HCT116 (cell line): ENCODE data around the gene DTNB. TPM values are rescaled to one million over a fixed set of nuclear protein-coding genes. Genes with fewer than 3 reads are reported as not detected.

Source experiments
- ATAC-seq: fragments of 200-7000 bp; cut with Tn5 transposase; 2 replicates; pipeline ENCODE4 v1.9.1; 2020; ENCODE audit warnings: mild to moderate bottlenecking, moderate library complexity
- BruUV-seq: library from RNA; stranded (reverse); fragments of 400-500 nt; replicated peaks from 2 replicates; lab custom pipeline; 2021; lab: Mats Ljungman, UMichigan
- CTCF ChIA-PET: fragments of 300-600 bp; sonication (Branson Sonifier 250); formaldehyde crosslinking; loops from one replicate; lab custom pipeline; 2021; ENCODE audit warnings: antibody characterized with exemption; lab: Charles Lee
- POLR2A ChIA-PET: fragments of 300-600, 350-600 bp; sonication (Branson Sonifier 250); formaldehyde crosslinking; loops from one replicate; lab custom pipeline; 2021; ENCODE audit warnings: antibody characterized with exemption; lab: Charles Lee
- RAD21 ChIA-PET, 2 experiments: fragments of 300-600 bp; sonication (Branson Sonifier 250); formaldehyde crosslinking; loops; one replicate each; lab custom pipeline; 2023; ENCODE audit warnings: low total read pairs in 2 of 2; ENCODE audit not compliant: uncharacterized antibody in 2 of 2, unreplicated experiment in 2 of 2, low non-redundant PET in 1 of 2; lab: Charles Lee
- DNase-seq: peaks from one replicate; pipeline ENCODE4 v3.0.0-alpha.2; 2010; ENCODE audit warnings: low read depth, low spot score
- H2AFZ ChIP-seq: fragments of 200-600 bp; shearing (Covaris generic), sonication (generic); 2 replicates; pipeline ENCODE4 v1.6.1; 2017; ENCODE audit warnings: low read depth, mixed run types, mixed read lengths, antibody characterized with exemption, low read length; ENCODE audit not compliant: poor library complexity, severe bottlenecking
- H3K27ac ChIP-seq: 2 replicates; pipeline ENCODE4 v1.5.1; 2012; ENCODE audit warnings: low read depth, low read length
- H3K27me3 ChIP-seq: fragments of 200-600 bp; sonication (generic); 2 replicates; pipeline ENCODE4 v1.6.1; 2016; ENCODE audit warnings: mixed run types, low read length, mixed read lengths; ENCODE audit not compliant: insufficient read depth
- H3K36me3 ChIP-seq, 2 experiments: fragments of 200-500 bp in 1 of 2; fragments of 200-600 bp in 1 of 2; sonication (Bioruptor generic) in 1 of 2; sonication (generic) in 1 of 2; 2 replicates each; pipeline versions ENCODE4 v1.5.1 to v1.6.1; 2014 to 2016; ENCODE audit warnings: low read length in 2 of 2, inconsistent platforms in 1 of 2, mixed read lengths in 1 of 2, mixed run types in 1 of 2; ENCODE audit not compliant: insufficient read depth in 2 of 2, control insufficient read depth in 1 of 2
- H3K4me1 ChIP-seq, 2 experiments: fragments of 200-600 bp in 1 of 2; sonication (generic) in 1 of 2; 2 replicates each; pipeline versions ENCODE4 v1.5.1 to v1.6.1; 2012 to 2017; ENCODE audit warnings: low read length in 2 of 2, inconsistent platforms in 1 of 2, mild to moderate bottlenecking in 1 of 2, mixed read lengths in 1 of 2, mixed run types in 1 of 2, moderate library complexity in 1 of 2; ENCODE audit not compliant: insufficient read depth in 2 of 2, control insufficient read depth in 1 of 2
- H3K4me2 ChIP-seq: fragments of 200-600 bp; sonication (generic); 2 replicates; pipeline ENCODE4 v1.6.1; 2017; ENCODE audit warnings: mixed run types, low read length, mixed read lengths
- H3K4me3 ChIP-seq, 2 experiments: fragments of 200-600 bp in 1 of 2; sonication (generic) in 1 of 2; replicated peaks in 1 of 2; 2 replicates each; pipeline ENCODE4 v1.5.1; 2011 to 2016; ENCODE audit warnings: low read length in 2 of 2, control low read depth in 1 of 2, low read depth in 1 of 2, mild to moderate bottlenecking in 1 of 2, mixed read lengths in 1 of 2, mixed run types in 1 of 2
- H3K79me2 ChIP-seq: fragments of 200-600 bp; sonication (generic); 2 replicates; pipeline ENCODE4 v1.6.1; 2017; ENCODE audit warnings: mild to moderate bottlenecking, mixed run types, low read length, moderate library complexity, mixed read lengths; ENCODE audit not compliant: insufficient read depth
- H3K9ac ChIP-seq: fragments of 200-600 bp; sonication (generic); 2 replicates; pipeline ENCODE4 v1.6.1; 2016; ENCODE audit warnings: low read length, mixed read lengths
- H3K9me2 ChIP-seq: fragments of 200-600 bp; sonication (generic), shearing (Covaris generic); 2 replicates; pipeline ENCODE4 v1.6.1; 2017; ENCODE audit warnings: mixed run types, mild to moderate bottlenecking, moderate library complexity; ENCODE audit not compliant: insufficient read depth
- H3K9me3 ChIP-seq, 2 experiments: fragments of 200-500 bp in 1 of 2; fragments of 200-600 bp in 1 of 2; sonication (Bioruptor generic) in 1 of 2; sonication (generic) in 1 of 2; 2 replicates each; pipeline ENCODE4 v1.6.1; 2014 to 2017; ENCODE audit warnings: low read length in 2 of 2, mixed read lengths in 2 of 2, inconsistent platforms in 1 of 2, low read depth in 1 of 2, mild to moderate bottlenecking in 1 of 2, mixed run types in 1 of 2, moderate library complexity in 1 of 2; ENCODE audit not compliant: control insufficient read depth in 1 of 2, insufficient read depth in 1 of 2
- H4K20me1 ChIP-seq: fragments of 200-600 bp; sonication (generic), shearing (Covaris generic); 2 replicates; pipeline ENCODE4 v1.6.1; 2017; ENCODE audit warnings: mixed run types, mild to moderate bottlenecking, moderate library complexity; ENCODE audit not compliant: insufficient read depth
- CEBPB ChIP-seq: IDR thresholded peaks from 2 replicates; pipeline ENCODE4 v1.6.1; 2012; ENCODE audit warnings: low read depth
- ELF1 ChIP-seq: IDR thresholded peaks from 2 replicates; pipeline ENCODE4 v1.6.1; 2012; ENCODE audit warnings: low read depth, borderline replicate concordance
- EZH2 ChIP-seq: fragments of 200-600 bp; sonication (generic); IDR thresholded peaks from 2 replicates; pipeline ENCODE4 v1.6.1; 2017; ENCODE audit warnings: antibody characterized with exemption, mixed run types
- MAX ChIP-seq: IDR thresholded peaks from 2 replicates; pipeline ENCODE4 v1.6.1; 2012
- POLR2A ChIP-seq: IDR thresholded peaks from 2 replicates; pipeline ENCODE4 v1.7.0; 2011; ENCODE audit warnings: borderline replicate concordance; ENCODE audit not compliant: insufficient read depth, insufficient read length; ENCODE audit errors: extremely low read depth
- POLR2AphosphoS5 ChIP-seq: IDR thresholded peaks from 2 replicates; pipeline ENCODE4 v1.6.1; 2011; ENCODE audit warnings: mild to moderate bottlenecking, low read depth, low read length, moderate library complexity
- RAD21 ChIP-seq: IDR thresholded peaks from 2 replicates; pipeline ENCODE4 v1.6.1; 2012; ENCODE audit warnings: low read depth, mild to moderate bottlenecking
- REST ChIP-seq: IDR thresholded peaks from 2 replicates; pipeline ENCODE4 v1.6.1; 2012; ENCODE audit warnings: low read depth
- SIN3A ChIP-seq: IDR thresholded peaks from 2 replicates; pipeline ENCODE4 v1.6.1; 2012; ENCODE audit warnings: low read depth
- SRF ChIP-seq: IDR thresholded peaks from 2 replicates; pipeline ENCODE4 v1.6.1; 2012; ENCODE audit warnings: low read depth
- ZBTB33 ChIP-seq: IDR thresholded peaks from 2 replicates; pipeline ENCODE4 v1.6.1; 2011; ENCODE audit warnings: mild to moderate bottlenecking, low read length, moderate library complexity; ENCODE audit not compliant: insufficient replicate concordance; ENCODE audit errors: extremely low read depth
- ZFX ChIP-seq: fragments of 450-650 bp; IDR thresholded peaks from 2 replicates; pipeline ENCODE4 v1.6.1; 2017
- ZNF274 ChIP-seq: fragments of 200-500 bp; sonication (Bioruptor generic); IDR thresholded peaks from 2 replicates; pipeline ENCODE4 v1.6.1; 2014; ENCODE audit warnings: mild to moderate bottlenecking, low read depth, low read length, inconsistent platforms
- intact Hi-C: fragments of 100-400 bp; cut with micrococcal nuclease; formaldehyde crosslinking; loops from 2 replicates; pipeline ENCODE4 v1.10.0; 2022
- total RNA-seq: library from RNA; stranded (reverse); gene quantifications from one replicate; pipeline ENCODE4 v1.2.1, GENCODE V29; 2021; ENCODE audit not compliant: unreplicated experiment

The DTNB gene
- total RNA-seq, 1 experiment from 2014 or later: 30.2 TPM

GRCh38 chr2:25446122-25446521, 227.3 kb downstream of the DTNB start:
- Histone ChIP-seq H3K4me3 (no peak overlapping the region), H3K9me3 (no peaks in the 10 kb centered on the region), H3K4me1 (no peaks in the 10 kb centered on the region), H3K27ac (no peak overlapping the region), H3K27me3 (no peaks in the 10 kb centered on the region), H3K79me2 (no peaks in the 10 kb centered on the region), H4K20me1 (no peaks in the 10 kb centered on the region), H3K36me3 (no peaks in the 10 kb centered on the region), H2AFZ (no peak overlapping the region), H3K4me2 (no peak overlapping the region), H3K9me2 (no peaks in the 10 kb centered on the region), H3K9ac (no peak overlapping the region)
- RAD21 ChIA-PET: no interaction called here
- no peak for DNase-seq
- intact Hi-C loops: no loop called here
- CTCF ChIA-PET: no interaction called here
- POLR2A ChIA-PET: no interaction called here
- no TSS peak for BruUV-seq
- TF ChIP-seq MAX (no peak), POLR2AphosphoS5 (no peak), CEBPB (no peak), POLR2A (no peak), ELF1 (no peak), RAD21 (no peak), ZBTB33 (no peak)
- no peak for ATAC-seq

- no peaks in the 10 kb centered on the region for H3K27me3 ChIP-seq
- no TSS peak for BruUV-seq
- no peak overlapping the region for H3K4me2 ChIP-seq
- H3K79me2 ChIP-seq: no peaks in the 10 kb centered on the region
- no peaks in the 10 kb centered on the region for H4K20me1 ChIP-seq
- no peak for TF ChIP-seq SIN3A
- TF ChIP-seq EZH2: no peak
- TF ChIP-seq RAD21: no peak
- no peak for TF ChIP-seq ZFX
- no peak for TF ChIP-seq ZNF274
- no peak for TF ChIP-seq POLR2AphosphoS5
- TF ChIP-seq SRF: no peak
- TF ChIP-seq MAX: no peak
- TF ChIP-seq POLR2A: no peak
- TF ChIP-seq REST: no peak
- CTCF ChIA-PET: no interaction called here
- H3K27ac ChIP-seq: no peak overlapping the region
- H3K36me3 ChIP-seq: no peaks in the 10 kb centered on the region
- H3K4me1 ChIP-seq: no peaks in the 10 kb centered on the region
- H3K9ac ChIP-seq: no peak overlapping the region
- no peak overlapping the region for H3K4me3 ChIP-seq
- H3K9me3 ChIP-seq: no peaks in the 10 kb centered on the region
- H3K9me2 ChIP-seq: no peaks in the 10 kb centered on the region
- POLR2A ChIA-PET: no interaction called here
- no peak for ATAC-seq
- DNase-seq: no peak
- RAD21 ChIA-PET: no interaction called here
- no peak overlapping the region for H2AFZ ChIP-seq
- intact Hi-C loops: no loop called here
These were observed 227.9 kb downstream of the DTNB start for GRCh38 chr2:25445464-25445863.
